Fibroblast of lung (primary cell): ENCODE measurements around the gene ADAP1. TPM values are rescaled to one million over a fixed set of nuclear protein-coding genes. Genes with fewer than 3 reads are reported as not detected.
A peak's percentile ranks its signal among the peaks of the same experiment; 100 is the strongest.

ENCODE experiments used
- DNase-seq, 2 donors: peaks; one replicate each; pipeline versions ENCODE4 v3.0.0 to v3.0.0-alpha.2; 2010; ENCODE audit warnings: low read depth in 2 of 2
- H2AFZ ChIP-seq: 2 replicates; pipeline ENCODE4 v1.5.1; 2012; ENCODE audit warnings: low read length, control low read depth, inconsistent platforms
- H3K27ac ChIP-seq: 2 replicates; pipeline ENCODE4 v1.5.1; 2011; ENCODE audit warnings: low read length, control low read depth; ENCODE audit not compliant: insufficient read depth
- H3K27me3 ChIP-seq: 2 replicates; pipeline ENCODE4 v1.5.1; 2011; ENCODE audit warnings: mild to moderate bottlenecking, low read length; ENCODE audit not compliant: control insufficient read depth, insufficient read depth
- H3K36me3 ChIP-seq: 2 replicates; pipeline ENCODE4 v1.5.1; 2011; ENCODE audit warnings: low read length; ENCODE audit not compliant: control insufficient read depth, insufficient read depth
- H3K4me1 ChIP-seq: 2 replicates; pipeline ENCODE4 v1.5.1; 2011; ENCODE audit warnings: low read length; ENCODE audit not compliant: control insufficient read depth, insufficient read depth; ENCODE audit errors: extremely low read depth
- H3K4me2 ChIP-seq: 2 replicates; pipeline ENCODE4 v1.5.1; 2011; ENCODE audit warnings: low read length, control low read depth; ENCODE audit not compliant: insufficient read depth; ENCODE audit errors: extremely low read depth
- H3K4me3 ChIP-seq, 4 experiments: fragments of 200-600 bp in 1 of 4; sonication (generic) in 1 of 4; replicated peaks in 1 of 4; 2 replicates each; pipeline ENCODE4 v1.5.1; 2011 to 2016; ENCODE audit warnings: low read length in 4 of 4, low read depth in 3 of 4, mild to moderate bottlenecking in 3 of 4, control low read depth in 2 of 4, inconsistent platforms in 1 of 4, mixed read lengths in 1 of 4; ENCODE audit not compliant: insufficient read depth in 1 of 4; ENCODE audit errors: control extremely low read depth in 1 of 4
- H3K79me2 ChIP-seq: 2 replicates; pipeline ENCODE4 v1.5.1; 2012; ENCODE audit warnings: mild to moderate bottlenecking, low read length, inconsistent platforms; ENCODE audit not compliant: control insufficient read depth, insufficient read depth
- H3K9ac ChIP-seq: 2 replicates; pipeline ENCODE4 v1.5.1; 2011; ENCODE audit warnings: mild to moderate bottlenecking, low read length, control low read depth; ENCODE audit not compliant: insufficient read depth
- H3K9me3 ChIP-seq: 2 replicates; pipeline ENCODE4 v1.5.1; 2012; ENCODE audit warnings: low read depth, low read length; ENCODE audit not compliant: control insufficient read depth, insufficient read depth
- H4K20me1 ChIP-seq: 2 replicates; pipeline ENCODE4 v1.5.1; 2011; ENCODE audit warnings: low read length; ENCODE audit not compliant: control insufficient read depth, insufficient read depth; ENCODE audit errors: extremely low read depth
- CTCF ChIP-seq, 2 donors: IDR thresholded peaks in 1 of 2; conservative IDR thresholded peaks in 1 of 2; 1 replicate in 1 of 2; 2 replicates in 1 of 2; pipeline ENCODE4 v1.5.1; 2011 to 2012; ENCODE audit warnings: low read length in 2 of 2, control low read depth in 1 of 2, inconsistent platforms in 1 of 2, low read depth in 1 of 2, mild to moderate bottlenecking in 1 of 2
- EZH2 ChIP-seq: IDR thresholded peaks from 2 replicates; pipeline ENCODE4 v1.5.1; 2012; ENCODE audit warnings: low read length, control low read depth, mild to moderate bottlenecking; ENCODE audit errors: missing control alignments
- polyA plus RNA-seq, 2 donors: library from polyadenylated mRNA; depleted of rRNA in 1 of 2; stranded (reverse) in 1 of 2; unstranded in 1 of 2; fragments of >200 nt; gene quantifications; 2 replicates each; pipeline ENCODE4 v1.2.1, GENCODE V29; 2011 to 2012; ENCODE audit warnings: missing spikeins in 1 of 2
- total RNA-seq: library from RNA; depleted of rRNA; stranded (reverse); fragments of >200 nt; gene quantifications from 2 replicates; pipeline ENCODE4 v1.2.1, GENCODE V29; 2014

The ADAP1 gene
- total and polyA plus RNA-seq, 2 donors (not counting 1 experiment from before 2014, with no cell fraction given) = 1.1 to 2.3 TPM

DNA sequence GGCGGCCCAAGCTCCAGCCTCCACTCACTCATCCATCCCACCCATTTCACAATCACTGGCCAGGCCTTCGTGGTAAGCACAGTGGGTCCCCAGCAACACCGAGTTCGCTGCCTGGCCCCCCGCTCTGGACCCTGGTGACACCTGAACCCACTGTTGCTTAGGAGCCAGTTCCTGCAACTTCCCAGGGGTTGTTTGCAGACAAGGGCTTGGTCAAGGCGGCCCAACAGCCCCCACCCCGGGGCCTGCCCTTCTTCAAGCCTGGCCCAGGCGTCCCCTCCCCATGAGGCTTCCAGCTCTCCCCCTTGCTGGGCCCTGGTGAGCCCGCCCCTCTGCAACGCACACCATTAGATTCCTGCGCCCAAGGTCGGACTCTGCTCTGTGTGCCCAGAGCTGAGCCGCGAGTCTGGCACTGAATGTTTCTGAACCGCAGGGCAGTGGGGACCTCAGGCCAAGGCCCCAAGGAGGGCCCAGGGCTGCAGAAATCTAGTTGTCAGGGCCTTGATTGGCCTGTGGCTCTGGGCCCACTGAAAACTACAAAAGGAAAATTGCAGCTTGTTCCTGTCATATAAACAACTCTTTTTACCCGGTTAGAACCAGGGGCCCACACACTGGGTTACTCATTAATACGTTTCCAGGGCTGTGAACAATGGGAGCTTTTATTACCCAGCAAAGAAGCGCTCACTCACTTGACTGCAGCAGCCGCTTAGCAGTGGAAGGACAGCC lies 23.0 kb upstream of the ADAP1 start:
- Histone ChIP-seq H3K79me2 (peaks cover 27% of the 10 kb centered on the region), H3K9ac (no peak overlapping the region), H3K27me3 (no peaks in the 10 kb centered on the region), H2AFZ (no peak overlapping the region), H3K4me2 (no peak overlapping the region), H3K4me1 (peaks cover 3% of the 10 kb centered on the region), H3K9me3 (no peaks in the 10 kb centered on the region), H3K27ac (no peak overlapping the region), H3K36me3 (peaks cover 2% of the 10 kb centered on the region), H4K20me1 (no peaks in the 10 kb centered on the region), H3K4me3 (no peak overlapping the region)
- DNase-seq = peak in 1 of 2 donors; percentile 25
- TF ChIP-seq CTCF (conservative IDR thresholded peaks at IDR 0.05 in 1 of 2, IDR thresholded peaks at IDR 0.05 in 1 of 2; ENCODE audit: low read depth in 1 of 2, low read length in 2 of 2) = no peak
- TF ChIP-seq EZH2 = no peak

DNA sequence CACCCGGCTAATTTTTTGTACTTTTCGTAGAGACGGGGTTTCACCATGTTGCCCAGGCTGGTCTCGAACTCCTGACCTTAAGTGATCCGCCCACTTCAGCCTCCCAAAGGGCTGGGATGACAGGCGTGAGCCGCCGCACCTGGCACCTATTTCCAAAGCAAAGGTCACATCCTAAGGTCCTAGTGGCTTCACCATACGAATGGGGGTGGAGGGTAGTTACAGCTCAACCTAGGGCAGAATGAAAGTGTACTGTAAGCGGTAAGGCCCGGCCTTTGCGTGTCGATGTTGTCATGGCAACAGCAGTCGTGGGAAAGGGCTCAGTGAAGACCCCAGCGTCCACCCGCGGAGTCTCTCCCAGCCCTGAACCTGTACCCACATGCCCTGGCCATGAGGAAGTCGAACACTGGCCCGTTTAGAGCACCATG lies 22.4 kb upstream of the ADAP1 start:
- TF ChIP-seq EZH2 (no peak), CTCF (conservative IDR thresholded peaks at IDR 0.05 in 1 of 2, IDR thresholded peaks at IDR 0.05 in 1 of 2; ENCODE audit: low read depth in 1 of 2, low read length in 2 of 2) (no peak)
- Histone ChIP-seq H3K4me2 (no peak overlapping the region), H3K36me3 (peaks cover 6% of the 10 kb centered on the region), H3K9me3 (no peaks in the 10 kb centered on the region), H3K79me2 (peaks cover 31% of the 10 kb centered on the region), H3K4me3 (no peak overlapping the region), H3K27ac (no peak overlapping the region), H3K9ac (no peak overlapping the region), H3K4me1 (peaks cover 3% of the 10 kb centered on the region), H4K20me1 (no peaks in the 10 kb centered on the region), H2AFZ (no peak overlapping the region), H3K27me3 (no peaks in the 10 kb centered on the region)
- no peak for DNase-seq

- Histone ChIP-seq H3K4me1 (peaks cover 3% of the 10 kb centered on the region), H3K36me3 (peaks cover 10% of the 10 kb centered on the region), H3K9me3 (no peaks in the 10 kb centered on the region), H3K27me3 (no peaks in the 10 kb centered on the region), H3K4me2 (peak overlapping the region; percentile 84), H3K79me2 (peaks cover 37% of the 10 kb centered on the region), H3K27ac (no peak overlapping the region), H2AFZ (peak overlapping the region; percentile 67), H4K20me1 (no peaks in the 10 kb centered on the region), H3K4me3 (peak overlapping the region; percentile 38 to 98 (median 40)), H3K9ac (peak overlapping the region; percentile 26)
- DNase-seq = no peak
- no peak for TF ChIP-seq EZH2
Observed at GRCh38 chr7:975702-976473, 21.4 kb upstream of the ADAP1 start.
